Stomach smooth muscle (tissue), 2 donors: Measurements from ENCODE around the gene ZNF205.

Experiments
- H3K27ac ChIP-seq: one replicate; pipeline ENCODE4 v1.7.0; 2013; ENCODE audit warnings: mild to moderate bottlenecking, low read length, inconsistent platforms
- H3K27me3 ChIP-seq, 2 donors: one replicate each; pipeline ENCODE4 v1.7.0; 2013; ENCODE audit warnings: low read length in 2 of 2; ENCODE audit not compliant: insufficient read depth in 2 of 2, control insufficient read depth in 1 of 2
- H3K36me3 ChIP-seq, 2 donors: one replicate each; pipeline ENCODE4 v1.7.0; 2013; ENCODE audit warnings: low read length in 2 of 2; ENCODE audit not compliant: control insufficient read depth in 2 of 2, insufficient read depth in 2 of 2
- H3K4me1 ChIP-seq: one replicate; pipeline ENCODE4 v1.7.0; 2013; ENCODE audit warnings: low read length; ENCODE audit not compliant: control insufficient read depth, insufficient read depth
- H3K4me3 ChIP-seq, 2 donors: one replicate each; pipeline ENCODE4 v1.7.0; 2013; ENCODE audit warnings: low read length in 2 of 2
- H3K9ac ChIP-seq, 2 donors: one replicate each; pipeline ENCODE4 v1.7.0; 2013; ENCODE audit warnings: low read length in 2 of 2, mild to moderate bottlenecking in 1 of 2
- H3K9me3 ChIP-seq, 2 donors: one replicate each; pipeline ENCODE4 v1.7.0; 2013; ENCODE audit warnings: low read length in 2 of 2; ENCODE audit not compliant: control insufficient read depth in 2 of 2
- donor health status: healthy.
- donor health status: Pancreatic carcinoma.

The ZNF205 gene

DNA sequence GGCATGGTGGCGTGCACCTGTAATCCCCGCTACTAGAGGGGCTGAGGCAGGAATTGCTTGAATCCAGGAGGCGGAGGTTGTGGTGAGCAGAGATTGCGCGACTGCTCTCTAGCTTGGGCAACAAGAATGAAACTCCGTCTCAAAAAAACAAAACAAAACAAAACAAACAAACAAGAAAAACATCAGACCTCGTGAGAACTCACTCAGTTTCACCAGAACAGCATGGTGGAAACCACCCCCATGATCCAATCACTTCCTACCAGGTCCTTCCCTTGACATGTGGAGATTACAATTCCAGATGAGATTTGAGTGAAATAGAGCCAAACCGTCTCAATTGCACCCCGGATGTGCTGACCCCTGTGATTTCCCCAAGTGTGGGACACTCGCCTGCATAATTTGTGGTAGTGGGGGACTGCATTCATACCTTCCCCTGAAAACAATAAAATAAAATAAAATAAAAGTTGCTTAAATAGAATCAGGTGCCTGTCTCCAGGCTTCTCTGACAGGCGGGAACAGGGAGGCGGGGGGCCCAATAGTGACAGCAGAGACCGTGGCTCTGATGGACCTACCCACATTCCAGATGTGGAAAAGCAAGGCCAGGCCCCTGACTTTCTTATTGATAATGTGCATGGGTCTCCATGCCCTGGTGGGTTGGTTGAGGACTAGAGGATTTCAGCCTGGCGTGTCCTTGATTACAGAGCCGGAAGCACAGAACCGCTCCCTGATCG is 26.4 kb upstream of the ZNF205 start:
- Histone ChIP-seq H3K9ac (no peak overlapping the region), H3K27me3 (no peaks in the 10 kb centered on the region), H3K4me1 (peaks cover 3% of the 10 kb centered on the region), H3K27ac (no peak overlapping the region), H3K9me3 (no peaks in the 10 kb centered on the region), H3K36me3 (no peaks in the 10 kb centered on the region), H3K4me3 (peak overlapping the region in 1 of 2 donors; percentile 29)

- H3K27me3 ChIP-seq: peaks cover 0 to 1% of the 10 kb centered on the region in 2 donors
- H3K9ac ChIP-seq: no peak overlapping the region
- peaks cover 3% of the 10 kb centered on the region for H3K4me1 ChIP-seq
- no peak overlapping the region for H3K27ac ChIP-seq
- no peaks in the 10 kb centered on the region for H3K36me3 ChIP-seq
- peak overlapping the region in 1 of 2 donors; percentile 29 for H3K4me3 ChIP-seq
- H3K9me3 ChIP-seq: no peaks in the 10 kb centered on the region
Observed at GRCh38 chr16:3086596-3087242, 25.7 kb upstream of the ZNF205 start.

GRCh38 chr16:3087243-3088235 is 24.8 kb upstream of the ZNF205 start:
- H3K9me3 ChIP-seq: no peaks in the 10 kb centered on the region
- no peak overlapping the region for H3K27ac ChIP-seq
- H3K4me1 ChIP-seq: peaks cover 3% of the 10 kb centered on the region
- no peak overlapping the region for H3K9ac ChIP-seq
- H3K4me3 ChIP-seq: peak overlapping the region in 1 of 2 donors; percentile 29
- H3K27me3 ChIP-seq: peaks cover 3 to 6% of the 10 kb centered on the region in 2 donors
- no peaks in the 10 kb centered on the region for H3K36me3 ChIP-seq

GRCh38 chr16:3088450-3088849 is 23.9 kb upstream of the ZNF205 start:
- Histone ChIP-seq H3K27me3 (peaks cover 6 to 10% of the 10 kb centered on the region in 2 donors), H3K4me1 (peaks cover 3% of the 10 kb centered on the region), H3K9me3 (no peaks in the 10 kb centered on the region), H3K9ac (no peak overlapping the region), H3K36me3 (no peaks in the 10 kb centered on the region), H3K27ac (no peak overlapping the region), H3K4me3 (no peak overlapping the region)

- no peak overlapping the region for H3K27ac ChIP-seq
- H3K9me3 ChIP-seq: no peaks in the 10 kb centered on the region
- peaks cover 6 to 10% of the 10 kb centered on the region in 2 donors for H3K27me3 ChIP-seq
- H3K4me1 ChIP-seq: peaks cover 3% of the 10 kb centered on the region
- H3K36me3 ChIP-seq: no peaks in the 10 kb centered on the region
- H3K9ac ChIP-seq: no peak overlapping the region
- H3K4me3 ChIP-seq: no peak overlapping the region
Observed at GRCh38 chr16:3088925-3089716, 23.3 kb upstream of the ZNF205 start.

DNA sequence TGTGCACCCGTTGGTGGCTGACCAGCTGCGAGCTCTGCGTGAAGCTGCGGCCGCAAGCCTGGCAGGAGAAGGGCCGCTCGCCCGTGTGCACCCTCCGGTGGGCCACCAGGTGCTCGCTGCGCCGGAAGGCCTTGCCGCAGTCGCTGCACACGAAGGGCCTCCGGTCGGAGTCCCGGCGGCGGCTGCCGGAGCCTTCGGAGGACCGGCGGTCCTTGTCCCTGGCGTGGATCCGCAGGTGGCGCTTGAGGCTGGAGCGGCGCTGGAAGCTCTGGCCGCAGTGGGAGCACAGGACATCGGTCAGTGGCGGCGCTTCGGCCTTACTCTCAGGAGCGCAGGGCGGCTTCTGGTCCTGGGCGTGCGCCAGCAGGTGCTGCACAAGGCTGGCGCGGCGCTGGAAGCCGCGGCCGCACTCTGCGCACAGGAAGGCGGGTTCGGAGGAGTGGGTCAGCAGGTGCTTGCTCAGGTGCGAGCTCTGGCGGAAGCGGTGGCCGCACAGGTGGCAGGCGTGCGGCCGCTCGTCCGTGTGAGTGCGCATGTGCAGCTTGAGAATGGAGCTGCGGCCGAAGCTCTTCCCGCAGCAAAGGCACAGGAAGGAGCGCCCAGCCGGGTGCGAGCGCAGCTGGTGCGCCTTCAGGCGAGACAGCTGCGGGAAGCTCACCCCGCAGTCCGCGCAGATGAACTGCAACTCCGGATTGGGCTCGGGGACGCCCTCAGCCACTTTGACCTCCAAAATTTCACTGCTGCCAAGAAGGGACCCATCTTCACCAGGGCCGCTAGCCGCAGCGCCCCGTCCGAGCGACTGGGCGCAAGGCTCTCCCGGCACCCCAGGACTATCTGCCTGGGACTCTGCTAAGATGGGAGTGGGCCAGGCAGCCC is 22.4 kb upstream of the ZNF205 start:
- no peak overlapping the region for H3K4me3 ChIP-seq
- H3K9me3 ChIP-seq: no peaks in the 10 kb centered on the region
- no peak overlapping the region for H3K27ac ChIP-seq
- H3K27me3 ChIP-seq: peaks cover 8 to 10% of the 10 kb centered on the region in 2 donors
- no peak overlapping the region for H3K9ac ChIP-seq
- no peaks in the 10 kb centered on the region for H3K36me3 ChIP-seq
- H3K4me1 ChIP-seq: peaks cover 3% of the 10 kb centered on the region

DNA sequence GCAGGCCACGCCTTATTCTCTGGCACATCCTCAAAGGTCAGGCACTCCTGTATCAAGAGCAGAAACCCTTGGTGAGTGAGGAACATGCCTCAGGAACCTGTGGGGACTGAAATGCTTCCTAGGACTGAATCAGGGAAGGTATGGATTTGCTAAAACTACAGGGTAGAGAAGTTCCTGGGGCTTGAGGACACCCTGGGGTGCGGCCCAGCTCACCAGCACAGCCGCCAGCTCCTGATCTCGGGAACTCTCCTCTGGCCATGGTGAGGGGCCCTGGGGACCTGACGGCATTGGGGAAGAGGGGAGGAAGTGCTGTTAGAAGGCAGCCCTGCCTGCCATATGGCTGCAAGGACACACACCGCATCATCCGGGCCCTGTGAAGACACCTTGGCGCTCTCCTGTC is 20.8 kb upstream of the ZNF205 start:
- peaks cover 3% of the 10 kb centered on the region for H3K4me1 ChIP-seq
- no peaks in the 10 kb centered on the region for H3K9me3 ChIP-seq
- H3K9ac ChIP-seq: no peak overlapping the region
- H3K27ac ChIP-seq: no peak overlapping the region
- H3K27me3 ChIP-seq: peaks cover 8 to 10% of the 10 kb centered on the region in 2 donors
- H3K4me3 ChIP-seq: no peak overlapping the region
- no peaks in the 10 kb centered on the region for H3K36me3 ChIP-seq

DNA sequence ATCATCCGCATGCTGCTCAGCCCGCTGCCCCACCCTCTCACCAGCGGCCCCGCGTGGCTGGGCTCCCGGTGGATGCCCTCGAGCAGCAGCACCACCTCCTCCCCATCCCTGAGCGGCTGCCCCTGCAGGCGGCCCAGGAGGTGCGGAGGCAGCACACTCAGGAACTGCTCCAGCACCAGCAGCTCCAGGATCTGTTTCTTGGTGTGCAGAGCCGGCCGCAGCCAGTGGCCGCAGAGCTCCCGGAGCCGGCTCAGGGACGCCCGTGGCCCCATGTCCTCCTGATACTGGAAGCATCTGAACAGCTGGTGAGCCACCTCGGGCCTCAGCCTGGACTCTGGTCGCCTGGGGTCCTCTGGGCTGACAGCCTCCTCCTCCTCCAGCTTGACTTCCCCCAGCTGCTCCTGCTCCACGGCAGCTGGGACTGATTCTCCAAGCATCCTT is 19.9 kb upstream of the ZNF205 start:
- no peaks in the 10 kb centered on the region for H3K36me3 ChIP-seq
- peaks cover 8 to 14% of the 10 kb centered on the region in 2 donors for H3K27me3 ChIP-seq
- no peak overlapping the region for H3K27ac ChIP-seq
- H3K9ac ChIP-seq: no peak overlapping the region
- H3K4me3 ChIP-seq: no peak overlapping the region
- no peaks in the 10 kb centered on the region for H3K9me3 ChIP-seq
- no peaks in the 10 kb centered on the region for H3K4me1 ChIP-seq

GRCh38 chr16:3094289-3095027 is 17.9 kb upstream of the ZNF205 start:
- Histone ChIP-seq H3K36me3 (no peaks in the 10 kb centered on the region), H3K27me3 (peaks cover 17 to 21% of the 10 kb centered on the region in 2 donors), H3K4me1 (no peaks in the 10 kb centered on the region)

More at GRCh38 chr16:3094289-3095027, 17.9 kb upstream of the ZNF205 start:
- H3K27ac ChIP-seq: no peak overlapping the region
- H3K4me3 ChIP-seq: no peak overlapping the region
- no peak overlapping the region for H3K9ac ChIP-seq
- H3K9me3 ChIP-seq: no peaks in the 10 kb centered on the region
